CD4-positive, alpha-beta memory T cell (primary cell): Measurements from ENCODE around the gene NGEF. TPM values are rescaled to one million over a fixed set of nuclear protein-coding genes. Genes with fewer than 3 reads are reported as not detected.

Source experiments
- CTCF ChIA-PET: fragments of 350-600 bp; sonication (Branson Sonifier 250); formaldehyde crosslinking; loops from one replicate; lab custom pipeline; 2021; ENCODE audit warnings: inconsistent platforms; ENCODE audit not compliant: partially characterized antibody; lab: Charles Lee
- POLR2A ChIA-PET: fragments of 350-600 bp; sonication (Branson Sonifier 250); formaldehyde crosslinking; loops from one replicate; lab custom pipeline; 2021; ENCODE audit not compliant: partially characterized antibody; lab: Charles Lee
- DNase-seq, 5 donors: peaks; one replicate each; pipeline versions ENCODE4 v3.0.0 to v3.0.0-alpha.2; 2020 to 2022; ENCODE audit warnings: mixed read lengths in 1 of 5
- H3K27ac ChIP-seq: one replicate; pipeline ENCODE4 v1.7.0; 2013; ENCODE audit warnings: low read depth, low read length
- H3K27me3 ChIP-seq: 2 replicates; pipeline ENCODE4 v1.7.0; 2013; ENCODE audit warnings: mild to moderate bottlenecking, low read length, moderate library complexity; ENCODE audit not compliant: insufficient read depth
- H3K36me3 ChIP-seq: 2 replicates; pipeline ENCODE4 v1.7.0; 2013; ENCODE audit warnings: mild to moderate bottlenecking, low read length, moderate library complexity; ENCODE audit not compliant: insufficient read depth
- H3K4me1 ChIP-seq: 2 replicates; pipeline ENCODE4 v1.7.0; 2013; ENCODE audit warnings: mild to moderate bottlenecking, low read length, moderate library complexity; ENCODE audit not compliant: insufficient read depth
- H3K4me3 ChIP-seq, 2 donors: one replicate each; pipeline ENCODE4 v1.7.0; 2013; ENCODE audit warnings: low read length in 2 of 2, mild to moderate bottlenecking in 1 of 2
- H3K9me3 ChIP-seq, 2 donors: one replicate each; pipeline ENCODE4 v1.7.0; 2013; ENCODE audit warnings: low read length in 2 of 2, control low read depth in 1 of 2; ENCODE audit not compliant: control insufficient read depth in 1 of 2
- H3K27ac Mint-ChIP-seq, 7 donors: one replicate each; pipeline ENCODE4 v1.8.0; 2020 to 2021; ENCODE audit warnings: mixed read lengths in 7 of 7, mild to moderate bottlenecking in 6 of 7, inconsistent platforms in 3 of 7, moderate library complexity in 3 of 7
- H3K27me3 Mint-ChIP-seq, 2 donors: one replicate each; pipeline ENCODE4 v1.8.0; 2020 to 2021; ENCODE audit warnings: mixed read lengths in 2 of 2
- H3K36me3 Mint-ChIP-seq, 2 donors: one replicate each; pipeline ENCODE4 v1.8.0; 2020 to 2021; ENCODE audit warnings: mixed read lengths in 2 of 2, inconsistent platforms in 1 of 2, mild to moderate bottlenecking in 1 of 2
- H3K4me1 Mint-ChIP-seq, 4 donors: one replicate each; pipeline ENCODE4 v1.8.0; 2020 to 2021; ENCODE audit warnings: mixed read lengths in 4 of 4, mild to moderate bottlenecking in 1 of 4
- H3K4me3 Mint-ChIP-seq, 8 donors: one replicate each; pipeline ENCODE4 v1.8.0; 2020 to 2021; ENCODE audit warnings: mixed read lengths in 8 of 8, mild to moderate bottlenecking in 7 of 8, moderate library complexity in 6 of 8, inconsistent platforms in 3 of 8
- H3K9me3 Mint-ChIP-seq, 8 donors: one replicate each; pipeline ENCODE4 v1.8.0; 2020 to 2021; ENCODE audit warnings: mixed read lengths in 8 of 8, mild to moderate bottlenecking in 5 of 8, inconsistent platforms in 3 of 8, moderate library complexity in 1 of 8
- intact Hi-C: fragments of 100-400 bp; cut with micrococcal nuclease; formaldehyde crosslinking; loops from one replicate; pipeline ENCODE4 v1.15.1; 2023
- polyA plus RNA-seq, 2 donors: library from polyadenylated mRNA; unstranded; fragments of 300-500 nt; fragmentation: Illumina TruSeq; gene quantifications; one replicate each; pipeline ENCODE4 v1.2.3, GENCODE V29; 2021
- total RNA-seq, 2 experiments: library from RNA; stranded (reverse); gene quantifications; one replicate each; pipeline ENCODE4 v1.2.3, GENCODE V29; 2021

NGEF gene
- total and polyA plus RNA-seq, 4 experiments from 2014 or later: not detected

DNA sequence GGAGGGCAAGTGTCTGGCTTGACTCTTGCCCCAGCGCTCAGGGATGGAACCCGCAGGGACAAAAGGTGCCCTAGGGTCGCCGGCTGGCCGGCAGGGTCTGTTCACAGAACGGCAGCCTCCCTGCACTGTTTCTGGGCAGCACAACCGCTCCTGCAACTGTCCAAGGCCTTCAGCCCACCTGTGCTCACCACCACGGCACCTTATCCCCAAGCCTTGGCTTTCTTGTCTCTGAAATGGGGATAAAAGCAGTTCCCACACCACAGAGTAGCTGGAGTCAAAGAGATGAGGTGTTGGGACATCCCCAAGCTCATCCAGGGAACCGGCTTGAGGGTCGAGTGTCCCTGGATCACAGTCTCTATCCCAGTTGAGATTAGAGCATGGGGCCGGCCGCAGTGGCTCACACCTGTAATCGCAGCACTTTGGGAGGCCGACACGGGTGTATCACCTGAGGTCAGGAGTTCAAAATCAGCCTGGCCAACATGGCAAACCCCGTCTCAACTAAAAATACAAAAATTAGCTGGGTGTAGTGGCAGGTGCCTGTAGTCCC is 138.3 kb downstream of the NGEF start:
- intact Hi-C loops: no loop called here
- Histone ChIP-seq H3K4me1 (peaks cover 7% of the 10 kb centered on the region), H3K9me3 (no peaks in the 10 kb centered on the region), H3K27me3 (peaks cover 4% of the 10 kb centered on the region), H3K27ac (no peak overlapping the region), H3K36me3 (no peaks in the 10 kb centered on the region), H3K4me3 (no peak overlapping the region)
- ChIA-PET POLR2A (no interaction called here), CTCF (no interaction called here)
- Mint-ChIP-seq H3K27me3 (peaks cover 13% of the 10 kb centered on the region in 2 donors), H3K4me3 (peak overlapping the region; percentile 13 to 71 (median 53)), H3K9me3 (peaks cover 0 to 2% (median 0%) of the 10 kb centered on the region in 8 donors), H3K4me1 (peaks cover 2 to 14% (median 7%) of the 10 kb centered on the region in 4 donors), H3K36me3 (no peaks in the 10 kb centered on the region), H3K27ac (no peak overlapping the region)
- no peak for DNase-seq

DNA sequence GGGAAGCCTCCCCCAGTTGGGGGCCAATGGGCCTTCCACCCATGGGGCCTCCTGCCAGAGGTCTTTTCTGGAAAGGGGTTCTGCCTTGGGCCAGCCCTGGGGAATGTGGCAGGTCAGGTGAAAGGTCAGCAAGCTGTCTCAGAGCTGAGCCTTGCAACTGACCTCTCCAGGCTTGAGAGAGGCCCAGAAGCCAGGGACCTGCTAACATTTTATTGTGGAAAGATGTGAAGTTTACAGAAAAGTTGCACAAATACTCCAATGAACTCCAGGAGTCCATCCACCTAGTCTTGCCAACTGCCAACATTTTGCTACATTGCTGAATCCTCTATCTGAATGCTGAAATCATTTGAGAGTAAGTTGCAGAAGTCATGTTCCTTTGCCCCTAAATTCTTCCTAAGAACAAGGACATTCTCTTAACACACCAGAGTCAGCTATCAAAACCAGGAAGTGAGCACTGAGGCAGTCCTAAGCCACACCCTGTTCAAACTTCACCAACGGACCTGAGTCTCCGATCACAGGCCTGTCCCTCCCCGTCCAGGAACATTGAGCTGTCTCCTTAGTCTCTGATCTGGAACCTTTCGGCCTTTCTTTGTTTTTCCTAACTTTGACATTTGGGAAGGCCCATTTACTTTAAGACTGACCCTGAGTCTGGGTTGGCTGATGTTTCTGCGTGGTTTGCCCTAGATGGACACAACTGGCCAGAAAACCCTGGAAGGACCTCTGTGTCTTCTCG is 139.0 kb downstream of the NGEF start:
- Mint-ChIP-seq H3K4me1 (peaks cover 2 to 14% (median 7%) of the 10 kb centered on the region in 4 donors), H3K9me3 (peaks cover 0 to 2% (median 0%) of the 10 kb centered on the region in 8 donors), H3K27ac (no peak overlapping the region), H3K27me3 (peaks cover 13% of the 10 kb centered on the region in 2 donors), H3K4me3 (peak overlapping the region in 1 of 8 donors; percentile 13), H3K36me3 (peaks cover 0 to 3% of the 10 kb centered on the region in 2 donors)
- intact Hi-C loops: no loop called here
- ChIA-PET POLR2A (no interaction called here), CTCF (no interaction called here)
- H3K27ac ChIP-seq: no peak overlapping the region
- no peaks in the 10 kb centered on the region for H3K36me3 ChIP-seq
- H3K27me3 ChIP-seq: peaks cover 4% of the 10 kb centered on the region
- DNase-seq: no peak
- H3K9me3 ChIP-seq: no peaks in the 10 kb centered on the region
- no peak overlapping the region for H3K4me3 ChIP-seq
- peaks cover 7% of the 10 kb centered on the region for H3K4me1 ChIP-seq

DNA sequence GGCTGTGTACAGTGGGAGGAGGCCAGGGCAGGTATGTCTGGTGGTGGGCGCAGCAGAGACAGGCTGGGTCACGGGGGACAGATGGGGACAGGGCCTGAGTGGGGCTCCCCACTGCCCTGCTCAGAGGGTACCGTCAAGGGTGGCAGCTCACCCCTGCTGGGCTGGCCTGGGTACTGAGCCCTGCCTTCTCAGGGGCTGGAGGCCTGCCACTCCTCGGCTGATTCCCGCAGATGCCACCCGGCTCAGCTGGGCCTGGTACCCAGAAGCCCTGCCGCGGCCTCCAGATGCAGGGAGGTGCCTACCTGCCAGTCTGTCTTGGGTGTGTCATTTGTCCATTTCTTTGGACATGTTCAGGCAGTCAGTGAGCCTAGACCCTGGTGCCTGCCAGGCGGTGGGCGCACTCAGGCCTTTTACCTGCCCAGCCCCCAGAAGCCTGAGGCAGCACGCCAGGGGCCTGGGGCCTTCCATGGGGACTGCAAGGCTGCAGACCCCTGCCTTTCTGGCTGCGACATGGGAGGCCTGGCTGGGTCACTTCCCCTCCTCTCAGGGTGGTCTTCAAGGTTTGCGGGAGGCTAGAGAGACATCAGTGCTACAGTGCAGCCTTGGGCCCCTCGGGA is 139.7 kb downstream of the NGEF start:
- H3K4me1 Mint-ChIP-seq: peaks cover 2 to 14% (median 7%) of the 10 kb centered on the region in 4 donors
- CTCF ChIA-PET: no interaction called here
- POLR2A ChIA-PET: no interaction called here
- no peaks in the 10 kb centered on the region for H3K36me3 ChIP-seq
- H3K27ac Mint-ChIP-seq: no peak overlapping the region
- no peaks in the 10 kb centered on the region for H3K9me3 ChIP-seq
- H3K27me3 Mint-ChIP-seq: peaks cover 13% of the 10 kb centered on the region in 2 donors
- H3K27ac ChIP-seq: no peak overlapping the region
- intact Hi-C loops: no loop called here
- H3K4me1 ChIP-seq: peaks cover 7% of the 10 kb centered on the region
- no peak for DNase-seq
- peaks cover 0 to 3% of the 10 kb centered on the region in 2 donors for H3K36me3 Mint-ChIP-seq
- H3K9me3 Mint-ChIP-seq: peaks cover 0 to 2% (median 0%) of the 10 kb centered on the region in 8 donors
- H3K4me3 ChIP-seq: no peak overlapping the region
- H3K4me3 Mint-ChIP-seq: no peak overlapping the region
- peaks cover 4% of the 10 kb centered on the region for H3K27me3 ChIP-seq

DNA sequence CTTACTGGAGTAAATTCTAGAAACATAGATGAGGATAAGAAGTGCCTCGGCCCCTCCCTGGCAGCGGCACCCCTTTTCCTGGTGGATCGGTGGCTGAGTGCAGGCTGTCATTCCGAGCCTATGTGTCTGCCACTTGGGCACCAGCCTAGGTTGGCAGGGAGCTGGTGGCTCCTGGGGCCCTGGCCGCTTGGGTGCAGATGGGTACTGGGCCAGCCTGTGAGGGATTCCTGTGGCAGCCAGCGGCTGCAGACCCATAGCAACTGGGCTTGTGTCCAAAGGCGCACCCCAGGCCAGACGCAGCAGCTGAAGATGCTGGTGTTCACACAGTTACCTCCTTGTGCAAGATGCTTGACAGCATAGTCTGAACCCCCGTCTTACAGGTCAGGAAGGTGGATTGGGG is 140.2 kb downstream of the NGEF start:
- CTCF ChIA-PET: no interaction called here
- DNase-seq: no peak
- peaks cover 4% of the 10 kb centered on the region for H3K27me3 ChIP-seq

DNA sequence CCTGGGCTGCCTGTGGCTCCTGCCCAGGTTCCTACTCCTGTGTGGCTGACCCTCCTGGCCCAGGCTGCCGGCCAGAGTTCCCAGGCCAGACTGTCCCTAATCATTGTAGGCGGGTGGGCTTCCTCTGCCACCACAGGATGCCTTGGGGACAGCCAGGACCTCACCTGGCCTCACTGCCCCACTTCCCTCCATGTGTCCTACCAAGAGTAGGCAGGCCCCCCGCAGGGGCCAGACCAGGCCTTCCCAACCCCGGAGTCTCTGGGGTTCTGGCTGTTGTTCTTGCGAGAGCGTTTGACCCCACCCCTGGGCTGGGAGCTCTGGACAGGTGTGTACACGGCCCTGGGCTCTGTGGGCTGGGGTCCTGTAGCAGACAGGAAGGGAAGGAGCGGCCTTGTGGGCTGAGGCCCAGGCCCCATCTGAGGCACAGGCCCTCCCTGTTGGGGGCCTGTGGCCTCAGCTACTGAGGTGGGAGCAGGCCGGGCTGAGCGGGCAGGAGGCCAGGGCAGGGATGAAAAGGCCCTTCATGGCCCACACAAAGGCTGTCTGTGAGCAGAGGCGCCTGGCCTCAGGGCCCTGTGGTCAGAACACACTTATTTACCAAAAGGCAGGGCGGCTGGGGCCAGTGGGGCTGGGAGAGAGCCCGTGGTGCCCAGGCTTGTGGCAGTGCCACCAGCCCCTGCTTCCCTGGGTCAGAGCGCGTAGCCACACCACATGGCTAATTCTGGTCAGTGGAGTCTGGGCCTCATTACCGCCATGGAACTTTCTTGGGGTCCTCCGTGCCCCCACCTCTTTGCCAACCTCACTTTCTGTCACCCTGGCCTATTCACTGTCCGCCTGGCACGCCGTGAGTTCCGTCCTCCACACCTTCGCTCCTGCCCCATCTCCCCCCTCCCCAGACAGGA is 141.0 kb downstream of the NGEF start:
- Mint-ChIP-seq H3K27ac (peak overlapping the region in 1 of 7 donors; percentile 43), H3K4me1 (peaks cover 2 to 9% (median 6%) of the 10 kb centered on the region in 4 donors), H3K36me3 (peaks cover 0 to 3% of the 10 kb centered on the region in 2 donors), H3K27me3 (peaks cover 11 to 13% of the 10 kb centered on the region in 2 donors), H3K4me3 (no peak overlapping the region), H3K9me3 (no peaks in the 10 kb centered on the region)
- no peak overlapping the region for H3K27ac ChIP-seq
- H3K4me1 ChIP-seq: peaks cover 7% of the 10 kb centered on the region
- ChIA-PET CTCF (interaction anchor here (1.2 kb wide), 1 partner anchor 17 kb away, joined by 3 read pairs; no protein-coding TSS in a partner anchor), POLR2A (no interaction called here)
- H3K4me3 ChIP-seq: no peak overlapping the region
- intact Hi-C loops: no loop called here
- H3K9me3 ChIP-seq: no peaks in the 10 kb centered on the region
- DNase-seq: no peak
- H3K36me3 ChIP-seq: no peaks in the 10 kb centered on the region
- peaks cover 4% of the 10 kb centered on the region for H3K27me3 ChIP-seq

More for the DNA sequence above, 140.2 kb downstream of the NGEF start:
- Histone ChIP-seq H3K36me3 (no peaks in the 10 kb centered on the region), H3K4me3 (no peak overlapping the region), H3K27ac (no peak overlapping the region), H3K4me1 (peaks cover 7% of the 10 kb centered on the region), H3K9me3 (no peaks in the 10 kb centered on the region)
- Mint-ChIP-seq H3K27ac (peak overlapping the region in 1 of 7 donors; percentile 43), H3K36me3 (peaks cover 0 to 3% of the 10 kb centered on the region in 2 donors), H3K27me3 (peaks cover 13% of the 10 kb centered on the region in 2 donors), H3K4me1 (peaks cover 2 to 13% (median 7%) of the 10 kb centered on the region in 4 donors), H3K4me3 (no peak overlapping the region), H3K9me3 (peaks cover 0 to 2% (median 0%) of the 10 kb centered on the region in 8 donors)
- intact Hi-C loops: no loop called here
- POLR2A ChIA-PET: no interaction called here

DNA sequence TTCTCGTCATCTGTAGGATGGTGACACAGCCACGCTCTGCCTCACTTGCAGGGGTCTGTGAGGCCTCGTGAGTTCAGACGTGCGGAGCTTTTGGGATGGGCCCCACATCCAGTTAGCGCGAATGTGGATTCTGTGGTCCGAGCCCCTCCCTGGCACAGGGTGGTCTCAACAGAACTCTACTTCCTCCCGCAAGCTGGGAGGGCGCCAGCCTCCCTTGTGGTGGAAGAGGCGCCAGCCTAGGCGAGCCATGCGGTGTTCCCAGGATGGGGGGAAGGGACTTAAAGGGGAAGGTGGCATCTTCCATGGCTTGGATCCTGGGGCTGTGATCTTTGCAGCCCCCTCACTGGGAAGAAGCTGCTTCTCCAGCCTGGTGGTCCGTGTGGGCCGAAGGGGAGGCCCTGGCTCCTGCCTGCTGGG is 141.6 kb downstream of the NGEF start:
- intact Hi-C loops: no loop called here
- Histone ChIP-seq H3K27ac (no peak overlapping the region), H3K9me3 (no peaks in the 10 kb centered on the region), H3K27me3 (peaks cover 4% of the 10 kb centered on the region), H3K4me3 (no peak overlapping the region), H3K4me1 (peaks cover 7% of the 10 kb centered on the region), H3K36me3 (no peaks in the 10 kb centered on the region)
- peaks cover 0 to 3% of the 10 kb centered on the region in 2 donors for H3K36me3 Mint-ChIP-seq
- POLR2A ChIA-PET: no interaction called here
- no peak for DNase-seq
- H3K4me3 Mint-ChIP-seq: no peak overlapping the region
- H3K27ac Mint-ChIP-seq: no peak overlapping the region
- H3K4me1 Mint-ChIP-seq: peaks cover 2 to 9% (median 6%) of the 10 kb centered on the region in 4 donors
- peaks cover 11 to 13% of the 10 kb centered on the region in 2 donors for H3K27me3 Mint-ChIP-seq
- CTCF ChIA-PET: interaction anchor here (0.9 to 1.2 kb wide), 2 partner anchors 17 to 388 kb away, joined by 3 read pairs; no protein-coding TSS in a partner anchor
- H3K9me3 Mint-ChIP-seq: no peaks in the 10 kb centered on the region
